Left renal cortex interstitium (tissue), 4 donors: ENCODE data around the gene KCTD7. TPM values are rescaled to one million over a fixed set of nuclear protein-coding genes. Genes with fewer than 3 reads are reported as not detected.
"Not testable (repeated sequence)": the region's sequence is repeated elsewhere in the genome, so short reads cannot be mapped to it uniquely, and the experiment has no call there.

Source experiments
- DNase-seq, 4 donors: peaks; one replicate each; pipeline ENCODE4 v3.0.0-alpha.2; 2013; ENCODE audit warnings: low read depth in 4 of 4, low spot score in 2 of 4, missing footprints in 1 of 4
- polyA plus RNA-seq, 4 donors: library from polyadenylated mRNA; unstranded; fragments of 120-200 nt; gene quantifications; one replicate each; pipeline ENCODE4 v1.2.1, GENCODE V29; 2013; ENCODE audit not compliant: insufficient read length in 4 of 4

The KCTD7 gene
- polyA plus RNA-seq, 4 donors, result 18.2 to 31.2 (median 25.2) TPM

DNA sequence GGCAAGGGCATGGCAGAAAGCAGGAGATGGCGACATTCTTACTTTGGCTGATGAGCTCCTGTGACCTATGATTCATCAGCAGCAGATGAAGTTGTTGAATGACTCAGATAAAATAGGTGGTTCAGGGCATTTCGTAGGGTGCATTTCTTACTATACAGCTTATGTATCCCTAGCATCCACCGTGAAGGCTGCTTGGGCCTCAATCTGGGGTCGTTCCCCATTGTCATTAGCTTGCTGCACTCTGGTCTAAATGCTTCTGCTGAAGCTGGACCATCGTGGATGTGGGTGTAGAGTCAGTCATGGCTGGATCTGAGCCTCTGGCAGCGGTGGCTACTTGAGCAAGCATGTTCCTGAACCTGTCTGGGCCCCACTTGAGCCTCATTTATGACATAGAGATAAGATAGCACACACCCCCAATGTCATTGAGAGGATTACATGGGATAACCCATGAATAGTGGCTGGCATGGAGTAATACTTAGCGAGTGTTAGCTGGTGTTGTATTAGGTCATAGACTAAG is 44.5 kb downstream of the KCTD7 start:
- DNase-seq, result not testable (repeated sequence)

DNA sequence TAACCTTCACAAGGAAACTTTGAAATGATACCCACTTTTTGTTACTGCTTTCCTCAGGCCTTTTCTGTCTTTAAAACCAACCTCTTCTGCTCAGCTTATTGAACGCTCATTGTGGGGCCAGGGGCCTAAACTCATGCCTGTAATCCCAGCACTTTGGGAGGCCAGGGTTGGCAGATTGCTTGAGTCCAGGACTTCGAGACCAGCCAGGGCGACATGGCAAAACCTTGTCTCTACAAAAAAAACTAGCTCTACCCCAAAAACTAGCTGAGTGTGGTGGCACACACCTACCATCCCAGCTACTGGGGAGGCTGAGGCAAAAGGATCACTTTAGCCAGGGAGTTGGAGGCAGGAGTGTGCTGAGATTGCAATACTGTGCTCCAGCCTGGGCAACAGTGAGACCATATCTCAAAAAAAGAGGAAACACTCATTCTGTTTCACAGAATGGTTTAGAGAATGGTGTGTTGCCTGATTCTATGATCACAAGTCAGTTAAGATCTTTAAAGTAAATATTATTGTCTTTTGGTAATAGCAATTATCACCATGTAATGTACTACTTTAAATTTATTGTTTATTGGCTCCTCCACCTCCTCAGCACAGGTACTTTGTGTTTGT is 51.1 kb downstream of the KCTD7 start:
- DNase-seq, result no peak

DNA sequence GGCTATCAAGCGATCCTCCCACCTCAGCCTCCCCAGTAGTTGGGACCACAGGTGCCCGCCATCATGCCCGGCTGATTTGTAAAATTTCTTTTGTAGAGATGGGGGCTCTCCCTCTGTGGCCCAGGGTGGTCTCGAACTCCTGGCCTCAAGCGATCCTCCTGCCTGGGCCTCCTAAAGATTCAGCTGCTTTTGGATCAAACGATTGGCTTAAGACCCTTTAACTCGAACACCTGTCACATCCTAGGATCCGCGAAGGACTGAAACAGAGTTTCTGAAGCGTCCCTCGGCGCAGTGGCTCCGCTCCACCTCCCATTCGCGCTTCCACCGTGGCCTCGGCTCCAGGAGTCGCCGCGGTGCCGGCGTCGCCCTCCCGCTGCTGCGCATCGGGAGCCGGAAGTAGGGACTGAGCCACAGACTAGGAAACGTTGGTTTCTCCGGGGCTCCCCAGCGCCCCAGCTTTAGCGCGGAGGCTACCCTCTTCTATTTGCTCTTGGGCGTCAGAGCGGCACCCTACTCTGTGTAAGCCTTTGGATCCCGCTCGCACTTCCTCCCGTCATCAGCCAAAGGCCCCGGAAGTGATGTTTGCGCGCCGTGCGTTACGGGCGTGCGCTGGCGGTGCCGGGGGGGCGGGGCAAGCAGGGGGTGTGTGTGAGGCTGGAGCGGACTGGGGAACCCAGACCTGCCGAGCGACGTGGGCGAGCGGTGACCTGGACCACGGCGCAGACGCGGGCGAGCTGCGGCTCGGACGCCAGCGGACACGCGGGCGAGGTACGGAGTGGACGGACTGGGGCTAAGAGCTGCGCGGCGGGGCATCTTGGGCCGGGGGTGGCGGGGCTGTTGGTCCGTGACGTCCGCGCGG is 53.0 kb downstream of the KCTD7 start:
- DNase-seq, result peak; percentile 85 to 92 (median 89)

DNA sequence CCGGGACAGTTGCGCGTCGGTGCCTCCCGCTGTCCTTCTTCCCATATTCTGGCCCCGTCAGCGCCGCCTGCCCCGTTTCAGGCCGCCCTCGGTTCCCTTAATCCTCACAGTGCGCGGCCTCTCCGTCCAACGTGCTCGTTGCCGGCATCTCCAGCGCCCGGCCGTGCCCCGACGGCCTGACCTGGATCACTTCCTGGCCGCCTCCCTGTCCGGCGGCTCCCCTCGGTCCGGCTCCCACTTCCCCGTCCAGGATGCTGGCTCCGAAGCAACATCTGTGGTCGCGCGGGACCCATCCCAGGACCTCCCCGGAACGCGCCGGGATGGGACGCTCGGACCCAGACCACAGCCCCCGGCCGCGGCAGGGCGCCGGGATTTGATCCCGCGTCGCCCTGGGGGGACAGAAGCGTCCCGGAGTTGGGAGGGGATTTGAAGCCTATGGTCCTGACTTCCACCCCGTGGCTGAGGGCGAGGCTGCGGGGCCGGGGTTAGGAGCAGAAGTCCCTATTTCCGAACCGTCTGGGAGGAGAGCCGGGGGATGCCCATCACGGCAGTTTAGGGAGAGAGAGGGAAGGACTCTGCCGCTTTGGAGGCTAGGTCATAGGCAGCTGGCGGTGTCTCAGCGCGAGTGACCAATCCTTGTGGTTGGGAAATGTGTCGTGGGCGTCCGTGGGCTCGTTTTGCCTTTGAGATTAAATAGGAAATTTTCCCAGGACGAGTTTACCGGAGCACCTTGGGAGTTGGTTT is 53.8 kb downstream of the KCTD7 start:
- no peak for DNase-seq

DNA sequence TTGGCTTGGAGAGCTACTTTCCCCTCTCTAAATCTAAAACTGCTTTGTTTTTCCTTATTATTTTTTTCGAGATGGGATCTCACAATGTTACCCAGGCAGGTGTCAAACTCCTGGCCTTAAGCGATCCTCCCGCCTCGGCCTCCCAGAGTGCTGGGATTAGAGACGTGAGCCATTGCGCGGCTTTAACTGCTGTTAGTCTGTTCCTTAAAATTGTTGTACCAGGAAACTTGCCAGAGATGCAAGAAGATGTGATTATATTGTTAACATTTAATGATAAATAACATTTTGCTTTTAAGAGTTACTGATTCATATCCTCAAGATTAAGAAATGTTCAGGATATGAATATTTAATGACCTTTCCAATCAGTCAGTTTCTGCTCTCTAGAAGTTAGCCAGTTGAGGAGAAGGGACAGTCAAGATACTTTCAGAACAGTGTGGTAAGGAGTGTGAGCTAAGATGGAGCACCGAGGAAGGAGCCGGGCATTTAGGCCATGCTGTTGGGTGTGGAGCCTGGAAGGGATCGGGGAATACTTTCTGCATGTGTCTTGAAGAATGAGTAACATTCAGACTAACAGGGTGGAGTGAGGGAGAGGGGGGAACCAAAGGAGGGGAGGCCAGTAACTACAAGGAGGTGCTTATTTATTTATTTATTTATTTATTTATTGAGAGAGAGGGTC is 54.6 kb downstream of the KCTD7 start:
- not testable (repeated sequence) for DNase-seq

DNA sequence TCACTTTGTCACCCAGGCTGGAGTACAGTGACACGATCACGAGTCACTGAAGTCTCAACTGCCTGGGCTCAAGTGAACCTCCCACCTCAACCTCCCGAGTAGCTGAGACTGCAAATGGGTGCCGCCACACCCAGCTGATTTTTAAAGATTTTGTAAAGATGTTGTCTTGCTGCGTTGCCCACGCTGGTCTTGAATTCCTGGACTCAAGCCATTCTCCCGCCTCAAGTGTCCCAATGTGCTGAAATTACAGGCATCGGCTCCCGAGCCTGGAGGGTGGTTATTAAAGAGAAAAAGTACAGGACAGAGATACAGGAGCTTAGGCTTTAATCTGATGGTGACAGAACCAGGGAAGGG is 55.1 kb downstream of the KCTD7 start:
- DNase-seq, result no peak

DNA sequence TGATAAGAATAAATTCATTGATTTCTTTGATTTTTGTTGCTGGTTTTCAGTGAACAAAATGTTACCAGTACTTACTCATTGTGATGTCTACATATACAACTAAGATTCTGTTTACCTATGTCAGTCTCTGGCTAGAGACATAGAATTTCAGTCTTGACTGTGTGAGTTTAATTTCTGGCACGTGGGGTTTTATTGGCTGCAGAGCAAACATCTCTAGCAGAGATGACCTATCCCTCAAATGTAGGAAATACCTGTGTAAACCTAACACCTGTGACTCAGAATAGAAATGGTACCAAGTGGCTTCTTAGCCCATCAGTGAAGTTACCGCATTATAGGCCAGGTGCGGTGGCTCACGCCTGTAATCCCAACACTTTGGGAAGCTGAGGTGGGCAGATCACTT is 57.0 kb downstream of the KCTD7 start:
- not testable (repeated sequence) for DNase-seq

DNA sequence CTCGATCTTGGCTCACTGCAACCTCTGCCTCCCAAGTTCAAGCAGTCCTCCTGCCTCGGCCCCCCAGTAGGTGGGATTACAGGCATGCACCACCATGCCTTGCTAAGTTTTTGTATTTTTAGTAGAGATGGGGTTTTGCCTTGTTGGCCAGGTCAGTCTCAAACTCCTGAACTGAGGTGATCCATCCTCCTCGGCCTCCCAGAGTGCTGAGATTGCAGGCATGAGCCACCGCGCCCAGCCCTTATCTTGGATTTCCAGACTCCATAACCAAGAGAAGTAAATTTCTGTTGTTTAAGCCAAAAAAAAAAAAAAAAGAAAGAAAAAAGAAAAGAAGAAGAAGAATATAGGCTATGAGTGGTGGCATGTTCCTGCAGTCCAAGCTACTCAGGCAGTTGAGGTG is 58.5 kb downstream of the KCTD7 start:
- DNase-seq, result no peak

DNA sequence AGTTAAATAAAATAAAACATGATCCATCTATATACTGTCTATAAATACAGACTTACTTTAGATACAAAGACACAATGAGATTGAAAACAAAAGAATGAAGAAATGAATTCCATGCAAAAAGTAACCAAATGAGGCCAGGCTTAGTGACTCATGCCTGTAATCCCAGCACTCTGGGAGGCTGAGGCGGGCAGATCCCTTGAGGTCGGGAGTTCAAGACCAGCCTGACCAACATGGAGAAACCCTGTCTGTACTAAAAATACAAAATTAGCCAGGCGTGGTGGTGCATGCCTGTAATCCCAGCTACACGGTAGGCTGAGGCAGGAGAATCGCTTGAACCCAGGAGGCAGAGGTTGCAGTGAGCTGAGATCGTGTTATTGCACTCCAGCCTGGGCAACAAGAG is 59.0 kb downstream of the KCTD7 start:
- DNase-seq, result not testable (repeated sequence)

DNA sequence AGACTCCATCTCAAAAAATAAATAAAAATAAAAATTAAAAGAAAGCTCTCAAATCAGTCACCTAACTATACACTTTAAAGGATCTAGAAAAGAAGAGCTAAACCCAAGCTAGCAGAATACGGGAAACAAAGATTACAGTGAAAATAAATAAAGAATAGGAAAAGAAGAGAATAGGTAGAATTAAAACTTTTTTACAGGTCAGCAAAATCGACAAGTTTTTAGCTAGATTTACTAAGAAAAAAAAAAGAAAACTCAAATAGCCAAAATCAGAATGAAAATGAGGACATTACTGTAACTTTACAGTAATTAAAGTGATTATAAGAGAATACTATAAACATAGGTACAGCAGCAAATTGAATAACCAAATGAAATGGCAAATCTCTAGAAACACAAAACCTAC is 60.4 kb downstream of the KCTD7 start:
- no peak for DNase-seq

DNA sequence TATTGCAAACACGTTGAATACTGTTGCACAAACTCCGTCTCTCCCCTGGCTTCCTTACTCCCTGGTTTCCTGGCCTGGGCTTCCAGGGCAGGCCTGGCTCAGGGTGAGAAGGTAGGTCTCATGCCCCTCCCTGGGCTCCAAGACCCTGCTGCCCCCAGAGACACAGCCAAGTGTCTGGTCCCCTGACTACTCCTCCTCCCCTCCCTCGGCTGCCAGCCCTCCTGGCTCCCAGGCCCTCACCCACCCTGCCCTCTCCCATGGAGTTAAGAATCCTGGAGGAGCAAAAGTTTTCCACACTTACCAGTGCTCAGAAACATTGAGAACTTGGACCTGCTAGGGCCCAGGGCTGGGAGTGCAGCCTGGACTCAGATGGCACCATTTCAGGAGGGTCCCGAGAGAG is 64.7 kb downstream of the KCTD7 start:
- DNase-seq, result no peak

Other genes starting within 250 kb of the KCTD7 start
- 10 to 100 TPM; 29.0 to 39.2 (median 32.7) TPM for gene RABGEF1, start 111.9 kb downstream of the KCTD7 start, polyA plus RNA-seq